ENCODE measurements around the gene MATN1. TPM values are rescaled to one million over a fixed set of nuclear protein-coding genes. Genes with fewer than 3 reads are reported as not detected.

The MATN1 gene
- total and polyA plus RNA-seq, 4 experiments from 2014 or later: 0.12 to 1.2 (median 0.53) TPM; not detected in 1

DNA sequence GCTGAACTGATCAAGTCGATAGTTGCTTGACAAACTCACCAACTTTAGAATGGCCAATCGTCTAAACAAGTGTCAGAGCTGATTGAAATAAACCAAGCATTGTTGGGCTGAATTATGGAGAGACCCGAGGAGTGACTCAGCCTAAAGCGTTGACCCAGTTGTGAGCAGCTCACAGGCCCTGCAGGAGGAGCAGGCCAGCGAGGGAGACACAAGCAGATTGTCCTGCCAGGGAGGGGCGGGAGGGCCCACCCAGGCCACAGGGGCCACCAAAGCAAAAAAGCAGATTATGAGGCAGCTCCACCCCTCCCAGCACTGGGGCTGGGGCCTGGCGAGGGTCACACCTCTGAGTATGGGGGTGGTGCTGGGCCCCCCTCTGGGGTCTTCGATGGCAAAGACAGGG lies 10.1 kb upstream of the MATN1 start:
- H3K36me3 ChIP-seq (ENCODE audit: insufficient read depth, low read length): peaks cover 61% of the 10 kb centered on the region
- peaks cover 11 to 38% (median 28%) of the 10 kb centered on the region in 4 donors for H3K4me1 Mint-ChIP-seq
- intact Hi-C loops (cut with micrococcal nuclease): no loop called here
- peaks cover 21% of the 10 kb centered on the region for H3K4me1 ChIP-seq (ENCODE audit: insufficient read depth, low read length)
- H3K27me3 ChIP-seq (ENCODE audit: insufficient read depth, low read length): no peaks in the 10 kb centered on the region
- no peak overlapping the region for H3K27ac ChIP-seq (ENCODE audit: low read depth, low read length)
- DNase-seq: no peak
- H3K27me3 Mint-ChIP-seq: no peaks in the 10 kb centered on the region
- POLR2A ChIA-PET (ENCODE audit: partially characterized antibody): interaction anchor here (0.8 to 37.5 kb wide), 3 partner anchors 8 to 23 kb away, joined by 3 to 1160 read pairs (median 43); partner anchors contain the start of gene LAPTM5
- no peaks in the 10 kb centered on the region for H3K9me3 ChIP-seq (ENCODE audit: control insufficient read depth in 1 of 2, low read length in 2 of 2)
- H3K27ac Mint-ChIP-seq: peak overlapping the region in 3 of 7 donors; percentile 11 to 57 (median 29)
- no peak overlapping the region for H3K4me3 Mint-ChIP-seq
- peaks cover 55 to 64% of the 10 kb centered on the region in 2 donors for H3K36me3 Mint-ChIP-seq
- no peak overlapping the region for H3K4me3 ChIP-seq (ENCODE audit: low read length in 2 of 2)
- H3K9me3 Mint-ChIP-seq: peaks cover 0 to 2% (median 0%) of the 10 kb centered on the region in 8 donors
- CTCF ChIA-PET (ENCODE audit: partially characterized antibody): interaction anchor here (1.0 to 1.7 kb wide), 4 partner anchors 10 to 46 kb away, joined by 4 to 8 read pairs (median 4); partner anchors contain the start of gene MATN1

- H3K27me3 ChIP-seq (ENCODE audit: insufficient read depth, low read length): no peaks in the 10 kb centered on the region
- H3K4me3 Mint-ChIP-seq: peak overlapping the region in 2 of 8 donors; percentile 25 to 26
- no peak overlapping the region for H3K4me3 ChIP-seq (ENCODE audit: low read length in 2 of 2)
- no peaks in the 10 kb centered on the region for H3K27me3 Mint-ChIP-seq
- H3K36me3 ChIP-seq (ENCODE audit: insufficient read depth, low read length): peaks cover 51% of the 10 kb centered on the region
- H3K4me1 ChIP-seq (ENCODE audit: insufficient read depth, low read length): peaks cover 16% of the 10 kb centered on the region
- CTCF ChIA-PET (ENCODE audit: partially characterized antibody): interaction anchor here (0.7 to 1.7 kb wide), 8 partner anchors 9 to 53 kb away, joined by 3 to 8 read pairs (median 4); partner anchors contain the start of gene MATN1
- peak overlapping the region; percentile 5 to 83 (median 74) for H3K27ac Mint-ChIP-seq
- H3K27ac ChIP-seq (ENCODE audit: low read depth, low read length): no peak overlapping the region
- no peaks in the 10 kb centered on the region for H3K9me3 ChIP-seq (ENCODE audit: control insufficient read depth in 1 of 2, low read length in 2 of 2)
- DNase-seq: peak in 1 of 5 donors; percentile 54
- H3K9me3 Mint-ChIP-seq: peaks cover 0 to 2% (median 0%) of the 10 kb centered on the region in 8 donors
- peaks cover 8 to 32% (median 22%) of the 10 kb centered on the region in 4 donors for H3K4me1 Mint-ChIP-seq
- intact Hi-C loops (cut with micrococcal nuclease): no loop called here
- POLR2A ChIA-PET (ENCODE audit: partially characterized antibody): interaction anchor here (0.8 to 37.5 kb wide), 6 partner anchors 9 to 49 kb away, joined by 3 to 1160 read pairs (median 6); partner anchors contain the start of gene LAPTM5
- peaks cover 44 to 58% of the 10 kb centered on the region in 2 donors for H3K36me3 Mint-ChIP-seq
Measured at GRCh38 chr1:30732277-30732996, 9.1 kb upstream of the MATN1 start.

- Histone ChIP-seq H3K27me3 (ENCODE audit: insufficient read depth, low read length) (no peaks in the 10 kb centered on the region), H3K4me3 (ENCODE audit: low read length in 2 of 2) (no peak overlapping the region), H3K36me3 (ENCODE audit: insufficient read depth, low read length) (peaks cover 45% of the 10 kb centered on the region), H3K9me3 (ENCODE audit: control insufficient read depth in 1 of 2, low read length in 2 of 2) (no peaks in the 10 kb centered on the region), H3K4me1 (ENCODE audit: insufficient read depth, low read length) (peaks cover 16% of the 10 kb centered on the region), H3K27ac (ENCODE audit: low read depth, low read length) (no peak overlapping the region)
- CTCF ChIA-PET (ENCODE audit: partially characterized antibody): interaction anchor here (0.9 to 2.6 kb wide), 5 partner anchors 12 to 48 kb away, joined by 3 to 11 read pairs (median 7); no protein-coding TSS in a partner anchor
- no peak for DNase-seq
- intact Hi-C loops (cut with micrococcal nuclease): no loop called here
- H3K27me3 Mint-ChIP-seq: no peaks in the 10 kb centered on the region
- H3K4me1 Mint-ChIP-seq: peaks cover 8 to 30% (median 20%) of the 10 kb centered on the region in 4 donors
- POLR2A ChIA-PET (ENCODE audit: partially characterized antibody): interaction anchor here (1.2 to 37.5 kb wide), 5 partner anchors 9 to 50 kb away, joined by 4 to 1160 read pairs (median 7); partner anchors contain the start of gene LAPTM5
- peaks cover 0 to 2% (median 0%) of the 10 kb centered on the region in 8 donors for H3K9me3 Mint-ChIP-seq
- peak overlapping the region in 1 of 8 donors; percentile 25 for H3K4me3 Mint-ChIP-seq
- peaks cover 38 to 55% of the 10 kb centered on the region in 2 donors for H3K36me3 Mint-ChIP-seq
- peak overlapping the region; percentile 25 to 87 (median 83) for H3K27ac Mint-ChIP-seq
Measured at GRCh38 chr1:30731806-30732276, 8.5 kb upstream of the MATN1 start.

GRCh38 chr1:30731109-30731805 lies 7.9 kb upstream of the MATN1 start:
- Histone ChIP-seq H3K4me3 (ENCODE audit: low read length in 2 of 2) (no peak overlapping the region), H3K9me3 (ENCODE audit: control insufficient read depth in 1 of 2, low read length in 2 of 2) (no peaks in the 10 kb centered on the region), H3K27ac (ENCODE audit: low read depth, low read length) (no peak overlapping the region), H3K27me3 (ENCODE audit: insufficient read depth, low read length) (no peaks in the 10 kb centered on the region), H3K4me1 (ENCODE audit: insufficient read depth, low read length) (peaks cover 16% of the 10 kb centered on the region), H3K36me3 (ENCODE audit: insufficient read depth, low read length) (peaks cover 39% of the 10 kb centered on the region)
- H3K27ac Mint-ChIP-seq: peak overlapping the region; percentile 61 to 89 (median 85)
- H3K27me3 Mint-ChIP-seq: no peaks in the 10 kb centered on the region
- H3K9me3 Mint-ChIP-seq: peaks cover 0 to 2% (median 0%) of the 10 kb centered on the region in 8 donors
- POLR2A ChIA-PET (ENCODE audit: partially characterized antibody): interaction anchor here (0.7 to 37.5 kb wide), 6 partner anchors 10 to 51 kb away, joined by 3 to 1160 read pairs (median 4); partner anchors contain the start of gene LAPTM5
- DNase-seq: no peak
- H3K4me1 Mint-ChIP-seq: peaks cover 8 to 30% (median 20%) of the 10 kb centered on the region in 4 donors
- CTCF ChIA-PET (ENCODE audit: partially characterized antibody): interaction anchor here (1.5 to 2.6 kb wide), 2 partner anchors 27 to 48 kb away, joined by 3 to 11 read pairs; no protein-coding TSS in a partner anchor
- intact Hi-C loops (cut with micrococcal nuclease): no loop called here
- H3K4me3 Mint-ChIP-seq: peak overlapping the region in 2 of 8 donors; percentile 25 to 28
- H3K36me3 Mint-ChIP-seq: peaks cover 34 to 52% of the 10 kb centered on the region in 2 donors

DNA sequence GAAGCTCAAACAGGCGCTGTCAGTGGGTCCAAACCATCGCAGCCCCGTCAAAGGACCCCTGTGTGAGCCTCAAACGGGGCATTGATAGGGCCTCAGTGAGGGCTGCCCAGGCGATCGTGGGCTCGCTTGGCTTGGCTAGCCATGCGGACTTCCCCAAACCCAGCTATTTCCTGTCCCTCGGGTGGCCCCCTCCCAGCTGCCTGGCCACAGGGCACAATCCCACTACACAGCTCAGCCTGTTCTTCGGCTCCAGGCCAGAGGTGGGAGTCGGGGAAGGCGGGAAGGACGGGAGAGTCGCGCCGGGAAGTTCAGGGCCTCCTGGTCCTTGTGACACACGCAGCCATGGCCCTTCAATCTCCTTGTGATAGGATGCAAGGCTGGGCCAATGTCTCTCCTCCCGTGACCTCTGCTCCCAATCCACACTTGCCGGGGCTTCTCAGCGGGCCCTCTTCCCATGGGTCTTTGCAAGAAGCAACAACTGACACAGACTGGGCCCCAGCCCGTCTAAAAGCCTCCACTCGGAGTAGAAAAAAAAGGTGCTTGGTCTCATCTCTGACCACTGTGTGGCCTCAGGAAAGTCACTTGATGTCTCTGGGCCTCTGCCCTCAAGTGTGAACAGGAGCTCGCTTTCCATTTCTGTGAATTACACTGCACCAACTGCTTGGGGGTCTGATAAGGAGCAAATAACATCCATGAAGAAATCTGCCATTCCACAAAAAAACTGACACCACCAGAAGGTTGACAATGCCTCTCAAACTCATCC lies 7.1 kb upstream of the MATN1 start:
- no peak for DNase-seq
- H3K4me1 ChIP-seq (ENCODE audit: insufficient read depth, low read length): peaks cover 16% of the 10 kb centered on the region
- Mint-ChIP-seq H3K9me3 (peaks cover 0 to 2% (median 0%) of the 10 kb centered on the region in 8 donors), H3K27ac (peak overlapping the region; percentile 48 to 89 (median 83)), H3K4me1 (peaks cover 8 to 30% (median 18%) of the 10 kb centered on the region in 4 donors), H3K36me3 (peaks cover 27 to 49% of the 10 kb centered on the region in 2 donors), H3K27me3 (no peaks in the 10 kb centered on the region), H3K4me3 (no peak overlapping the region)
- no peak overlapping the region for H3K4me3 ChIP-seq (ENCODE audit: low read length in 2 of 2)
- no peak overlapping the region for H3K27ac ChIP-seq (ENCODE audit: low read depth, low read length)
- H3K36me3 ChIP-seq (ENCODE audit: insufficient read depth, low read length): peaks cover 34% of the 10 kb centered on the region
- POLR2A ChIA-PET (ENCODE audit: partially characterized antibody): interaction anchor here (0.9 to 37.5 kb wide), 7 partner anchors 8 to 52 kb away, joined by 3 to 1160 read pairs (median 4); partner anchors contain the start of gene LAPTM5
- no peaks in the 10 kb centered on the region for H3K27me3 ChIP-seq (ENCODE audit: insufficient read depth, low read length)
- no peaks in the 10 kb centered on the region for H3K9me3 ChIP-seq (ENCODE audit: control insufficient read depth in 1 of 2, low read length in 2 of 2)
- intact Hi-C loops (cut with micrococcal nuclease): no loop called here
- CTCF ChIA-PET (ENCODE audit: partially characterized antibody): interaction anchor here (1.4 to 3.8 kb wide), 6 partner anchors 11 to 71 kb away, joined by 3 to 27 read pairs (median 6); no protein-coding TSS in a partner anchor

- Mint-ChIP-seq H3K9me3 (peaks cover 0 to 2% (median 0%) of the 10 kb centered on the region in 8 donors), H3K4me1 (peaks cover 8 to 30% (median 21%) of the 10 kb centered on the region in 4 donors), H3K4me3 (no peak overlapping the region), H3K36me3 (peaks cover 21 to 49% of the 10 kb centered on the region in 2 donors), H3K27ac (peak overlapping the region in 2 of 7 donors; percentile 29 to 71), H3K27me3 (no peaks in the 10 kb centered on the region)
- no peak overlapping the region for H3K4me3 ChIP-seq (ENCODE audit: low read length in 2 of 2)
- POLR2A ChIA-PET (ENCODE audit: partially characterized antibody): interaction anchor here (0.6 to 37.5 kb wide), 7 partner anchors 9 to 53 kb away, joined by 3 to 1160 read pairs (median 4); partner anchors contain the start of gene LAPTM5
- intact Hi-C loops (cut with micrococcal nuclease): no loop called here
- peaks cover 16% of the 10 kb centered on the region for H3K4me1 ChIP-seq (ENCODE audit: insufficient read depth, low read length)
- H3K9me3 ChIP-seq (ENCODE audit: control insufficient read depth in 1 of 2, low read length in 2 of 2): no peaks in the 10 kb centered on the region
- no peaks in the 10 kb centered on the region for H3K27me3 ChIP-seq (ENCODE audit: insufficient read depth, low read length)
- peaks cover 32% of the 10 kb centered on the region for H3K36me3 ChIP-seq (ENCODE audit: insufficient read depth, low read length)
- H3K27ac ChIP-seq (ENCODE audit: low read depth, low read length): no peak overlapping the region
- CTCF ChIA-PET (ENCODE audit: partially characterized antibody): interaction anchor here (1.4 to 3.8 kb wide), 6 partner anchors 10 to 72 kb away, joined by 3 to 27 read pairs (median 6); no protein-coding TSS in a partner anchor
- no peak for DNase-seq
Measured at GRCh38 chr1:30729901-30730300, 6.5 kb upstream of the MATN1 start.
